ENCODE measurements around the gene MAS1L.

Gene MAS1L

GRCh38 chr6:29510746-29511300 is 23.1 kb upstream of the MAS1L start:
- FAIRE-seq: no peak
- TF ChIP-seq, protein P1, sequence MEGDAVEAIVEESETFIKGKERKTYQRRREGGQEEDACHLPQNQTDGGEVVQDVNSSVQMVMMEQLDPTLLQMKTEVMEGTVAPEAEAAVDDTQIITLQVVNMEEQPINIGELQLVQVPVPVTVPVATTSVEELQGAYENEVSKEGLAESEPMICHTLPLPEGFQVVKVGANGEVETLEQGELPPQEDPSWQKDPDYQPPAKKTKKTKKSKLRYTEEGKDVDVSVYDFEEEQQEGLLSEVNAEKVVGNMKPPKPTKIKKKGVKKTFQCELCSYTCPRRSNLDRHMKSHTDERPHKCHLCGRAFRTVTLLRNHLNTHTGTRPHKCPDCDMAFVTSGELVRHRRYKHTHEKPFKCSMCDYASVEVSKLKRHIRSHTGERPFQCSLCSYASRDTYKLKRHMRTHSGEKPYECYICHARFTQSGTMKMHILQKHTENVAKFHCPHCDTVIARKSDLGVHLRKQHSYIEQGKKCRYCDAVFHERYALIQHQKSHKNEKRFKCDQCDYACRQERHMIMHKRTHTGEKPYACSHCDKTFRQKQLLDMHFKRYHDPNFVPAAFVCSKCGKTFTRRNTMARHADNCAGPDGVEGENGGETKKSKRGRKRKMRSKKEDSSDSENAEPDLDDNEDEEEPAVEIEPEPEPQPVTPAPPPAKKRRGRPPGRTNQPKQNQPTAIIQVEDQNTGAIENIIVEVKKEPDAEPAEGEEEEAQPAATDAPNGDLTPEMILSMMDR (IDR thresholded peaks at IDR 0.05; ENCODE audit: insufficient read depth, missing control alignments): no peak
- no peak for DNase-seq (ENCODE audit: insufficient read length, low spot score)

GRCh38 chr6:29510202-29510601 is 22.4 kb upstream of the MAS1L start:
- TF ChIP-seq, protein P1 (IDR thresholded peaks at IDR 0.05; ENCODE audit: insufficient read depth, missing control alignments): no peak
- no peak for FAIRE-seq
- DNase-seq (ENCODE audit: insufficient read length, low spot score): no peak

DNA sequence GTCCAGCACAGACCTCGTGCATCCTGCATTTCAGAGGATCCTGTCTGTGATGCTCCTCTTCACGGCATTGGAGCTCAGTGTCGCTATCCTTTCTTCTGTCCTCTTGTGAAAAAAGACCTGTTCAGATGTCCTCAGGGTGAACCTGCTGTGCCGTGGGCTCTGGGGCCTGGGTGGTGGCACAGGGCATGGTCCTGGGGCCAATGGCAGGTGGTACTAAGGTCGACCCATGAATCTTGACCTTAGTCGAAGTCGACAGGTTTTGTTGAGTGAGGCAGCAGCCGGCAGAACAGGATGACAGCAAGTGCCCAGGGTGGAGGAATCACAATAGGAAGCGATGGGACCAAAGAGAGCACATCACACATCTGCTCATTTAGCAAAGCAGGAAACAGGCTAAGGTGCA is 22.0 kb upstream of the MAS1L start:
- TF ChIP-seq, protein P1 (IDR thresholded peaks at IDR 0.05; ENCODE audit: insufficient read depth, missing control alignments): no peak
- FAIRE-seq (no peak), DNase-seq (ENCODE audit: insufficient read length, low spot score) (no peak)

DNA sequence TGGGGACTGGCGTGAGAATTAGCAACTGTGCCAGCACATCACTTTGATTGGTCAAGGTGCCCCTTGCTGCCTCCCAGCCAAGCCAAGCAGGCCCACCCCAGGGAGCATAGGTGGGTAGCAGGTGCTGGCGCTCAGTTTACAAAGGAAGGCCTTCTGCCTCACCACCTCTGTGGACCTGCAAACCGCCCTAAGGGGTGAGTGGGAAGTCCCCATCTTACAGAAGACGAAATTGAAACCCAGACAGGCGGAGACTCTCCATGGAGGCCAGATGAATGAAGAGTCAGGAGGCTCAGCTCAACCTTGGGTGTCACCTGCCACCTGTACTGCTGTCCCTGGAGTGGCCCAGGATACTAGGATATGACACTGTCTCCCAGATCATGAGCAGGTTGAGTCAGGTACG is 21.5 kb upstream of the MAS1L start:
- DNase-seq (ENCODE audit: insufficient read length, low spot score) (no peak), FAIRE-seq (no peak)
- TF ChIP-seq, protein P1 (IDR thresholded peaks at IDR 0.05; ENCODE audit: insufficient read depth, missing control alignments): no peak

- DNase-seq (ENCODE audit: insufficient read length, low spot score) (no peak), FAIRE-seq (no peak)
- TF ChIP-seq, protein P1 (IDR thresholded peaks at IDR 0.05; ENCODE audit: insufficient read depth, missing control alignments): no peak
Measured at GRCh38 chr6:29507319-29507718, 19.6 kb upstream of the MAS1L start.

DNA sequence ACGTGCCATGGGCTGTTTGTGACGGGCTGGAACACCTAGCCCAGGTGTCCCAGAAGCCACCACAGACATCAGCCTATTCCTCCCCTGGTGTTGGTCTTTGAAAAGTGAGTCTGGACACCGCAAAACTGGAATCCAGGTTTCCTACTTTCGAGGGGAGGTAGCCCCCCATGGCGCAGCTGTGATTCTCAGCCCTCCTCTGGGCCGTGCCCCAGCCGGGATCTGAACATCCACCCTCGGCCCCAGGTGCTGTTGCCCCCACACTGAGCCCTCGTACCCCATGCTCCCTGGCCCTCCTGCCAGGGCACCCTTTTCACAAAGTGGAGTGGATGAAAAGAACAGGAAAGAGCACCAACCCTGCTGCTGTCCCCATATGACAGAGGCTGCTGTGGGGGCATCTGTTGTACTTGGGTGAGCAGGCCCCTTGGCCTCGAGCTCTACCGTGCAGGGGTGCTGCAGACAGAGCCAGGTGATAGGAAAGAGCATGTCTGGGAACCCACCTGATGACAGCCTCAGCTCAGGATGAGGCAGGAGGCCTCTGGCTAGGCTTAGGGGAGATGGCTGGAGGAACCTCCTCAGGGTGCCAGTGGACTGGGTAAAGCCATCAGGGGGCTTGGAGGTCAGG is 18.8 kb upstream of the MAS1L start:
- DNase-seq (ENCODE audit: insufficient read length, low spot score) (no peak), FAIRE-seq (no peak)
- TF ChIP-seq, protein P1 (IDR thresholded peaks at IDR 0.05; ENCODE audit: insufficient read depth, missing control alignments): no peak

GRCh38 chr6:29505808-29506207 is 18.1 kb upstream of the MAS1L start:
- DNase-seq (ENCODE audit: insufficient read length, low spot score): no peak
- TF ChIP-seq, protein P1 (IDR thresholded peaks at IDR 0.05; ENCODE audit: insufficient read depth, missing control alignments): no peak
- no peak for FAIRE-seq
